DMS 273 (cell line): Measurements from ENCODE around the gene TMEM86A.

Experiments
- DNase-seq: peaks from one replicate; lab custom pipeline; 2025; ENCODE audit not compliant: unreplicated experiment; lab: John Stamatoyannopoulos, UW

Gene TMEM86A

DNA sequence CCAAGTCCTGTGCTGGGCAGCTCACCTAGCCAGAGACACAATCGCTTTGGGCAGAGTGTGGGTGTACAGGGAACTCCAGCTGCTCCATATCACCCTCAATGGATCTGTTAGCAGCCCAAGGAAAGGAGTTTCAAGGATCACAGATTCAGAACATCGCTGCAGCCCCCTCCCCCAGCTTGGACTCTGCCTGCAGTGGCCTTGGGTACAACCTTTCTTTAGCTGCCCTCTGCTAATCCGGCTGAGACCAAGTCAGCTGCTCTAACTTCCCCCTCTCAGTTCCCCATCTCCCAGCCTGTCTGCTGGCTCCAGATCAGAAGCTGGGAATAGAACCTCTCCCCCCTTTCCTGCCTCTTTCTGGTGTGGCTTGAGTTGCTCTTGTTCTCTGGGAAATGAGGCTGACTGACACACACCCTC lies 1.3 kb downstream of the TMEM86A start:
- no peak for DNase-seq

DNA sequence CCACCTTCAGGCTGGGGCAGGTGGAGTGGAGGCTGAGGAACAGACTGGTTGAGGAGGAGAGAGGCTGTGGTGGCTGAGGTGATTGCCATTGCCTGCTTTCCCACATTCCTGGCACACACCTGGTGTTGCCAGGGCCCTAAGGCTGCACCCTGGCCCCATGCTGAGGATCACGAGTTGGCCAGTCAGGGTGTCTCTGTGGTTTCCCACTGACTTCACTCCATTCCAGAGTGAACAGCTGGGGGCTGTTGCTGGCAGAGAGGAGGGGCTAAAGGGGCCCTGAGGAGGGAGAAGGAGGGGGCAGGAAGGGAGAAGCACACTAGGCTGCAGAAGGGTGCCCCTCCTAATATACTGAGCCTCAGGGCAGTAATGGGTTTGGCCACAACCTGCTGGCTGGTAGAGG lies 1.8 kb downstream of the TMEM86A start:
- DNase-seq = no peak

DNA sequence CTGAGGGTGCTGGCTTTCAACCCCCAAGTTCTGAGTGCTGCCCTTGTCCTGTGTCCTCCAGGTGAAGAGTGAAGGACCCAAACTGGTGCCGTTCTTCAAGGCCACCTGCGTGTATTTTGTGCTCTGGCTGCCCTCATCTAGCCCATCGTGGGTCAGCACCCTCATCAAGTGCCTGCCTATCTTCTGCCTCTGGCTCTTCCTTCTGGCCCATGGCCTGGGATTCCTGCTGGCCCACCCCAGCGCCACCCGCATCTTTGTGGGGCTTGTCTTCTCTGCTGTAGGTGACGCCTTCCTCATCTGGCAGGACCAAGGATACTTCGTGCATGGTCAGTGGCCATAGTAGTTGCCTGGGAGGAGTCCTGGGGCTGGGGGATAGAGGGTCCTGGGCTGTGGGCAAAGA lies 2.3 kb downstream of the TMEM86A start:
- DNase-seq = no peak

DNA sequence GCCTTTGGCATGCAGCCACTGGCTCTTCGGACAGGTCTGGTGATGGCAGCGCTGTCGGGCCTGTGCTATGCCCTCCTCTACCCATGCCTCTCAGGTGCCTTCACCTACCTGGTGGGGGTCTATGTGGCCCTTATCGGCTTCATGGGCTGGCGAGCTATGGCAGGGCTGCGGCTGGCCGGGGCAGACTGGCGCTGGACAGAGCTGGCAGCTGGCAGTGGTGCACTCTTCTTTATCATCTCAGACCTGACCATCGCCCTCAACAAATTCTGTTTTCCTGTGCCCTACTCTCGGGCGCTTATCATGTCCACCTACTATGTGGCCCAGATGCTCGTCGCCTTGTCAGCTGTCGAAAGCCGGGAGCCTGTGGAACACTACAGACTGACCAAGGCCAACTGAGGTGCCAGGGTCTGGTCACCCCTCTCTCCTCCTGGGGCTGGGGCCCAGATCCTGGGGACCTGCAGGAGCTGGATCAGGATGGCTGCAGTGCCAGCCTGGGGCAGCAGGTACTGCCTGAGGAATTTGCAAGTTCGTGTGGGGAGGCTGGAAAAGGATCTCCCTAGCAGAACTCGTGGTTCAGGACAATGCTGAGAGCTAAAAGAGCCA lies 3.1 kb downstream of the TMEM86A start:
- DNase-seq = no peak

DNA sequence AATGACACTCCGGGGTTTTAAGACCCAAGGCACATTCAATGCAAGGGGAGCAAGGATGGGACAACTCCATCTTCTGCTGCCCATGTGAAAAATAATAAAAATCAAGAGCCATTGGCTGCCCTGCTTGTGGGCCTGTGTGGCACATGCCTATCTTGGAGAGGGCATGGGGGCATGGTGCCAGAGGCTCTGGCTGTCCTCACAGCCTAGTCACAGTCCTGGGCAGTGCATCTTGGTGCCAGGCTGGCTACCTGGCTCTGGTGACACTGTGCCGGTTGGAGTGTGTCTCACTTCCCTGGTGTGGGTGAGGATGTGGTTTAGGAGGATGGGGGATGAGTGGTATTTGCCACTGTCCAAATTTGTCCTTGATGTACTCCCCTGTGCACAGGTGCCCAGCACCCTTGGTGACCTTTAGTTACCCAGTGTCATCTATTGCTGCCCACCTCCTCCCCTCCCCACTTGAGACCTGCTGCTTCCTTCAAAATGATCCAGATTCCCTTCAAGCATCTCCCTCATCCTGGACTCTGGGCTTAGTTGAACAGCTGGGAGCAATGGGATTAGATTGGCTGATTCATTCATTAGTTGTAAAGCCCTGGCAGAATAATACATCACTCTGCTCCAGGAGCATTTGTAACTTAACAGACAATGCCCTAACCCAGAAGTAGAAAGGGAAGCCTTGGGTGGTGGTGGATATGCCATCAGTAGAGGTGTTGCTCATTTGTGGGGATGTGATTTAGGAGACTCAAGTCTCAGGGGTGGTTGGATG lies 4.6 kb downstream of the TMEM86A start:
- no peak for DNase-seq

DNA sequence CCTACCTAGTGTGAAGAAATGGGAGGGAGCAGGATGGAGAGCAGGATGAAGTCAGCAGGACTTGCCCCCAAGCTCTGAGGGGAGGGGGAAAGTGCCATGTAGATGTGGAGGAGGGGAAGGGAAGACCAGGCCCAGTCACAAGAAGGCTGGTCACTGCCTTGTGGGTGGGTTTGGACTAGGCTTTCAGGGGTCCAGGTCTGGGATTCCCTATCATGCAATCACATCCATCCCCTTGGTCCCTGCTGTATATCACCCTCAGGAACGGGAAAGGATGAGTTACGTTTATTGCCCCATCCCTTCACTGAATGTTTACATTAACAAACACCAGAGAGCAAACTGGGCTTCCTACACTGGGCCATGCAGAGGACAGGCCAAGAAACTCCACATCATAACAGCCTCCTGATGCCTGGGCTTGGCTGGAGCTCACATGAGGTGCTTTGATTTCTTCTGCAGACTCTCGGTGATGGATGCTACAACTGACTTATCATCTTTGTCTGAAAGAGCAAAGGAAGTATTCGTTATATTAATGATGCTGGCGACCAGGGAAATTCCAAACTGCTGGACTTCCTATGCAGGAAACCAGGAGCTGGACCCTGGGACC lies 5.6 kb downstream of the TMEM86A start:
- DNase-seq = no peak

DNA sequence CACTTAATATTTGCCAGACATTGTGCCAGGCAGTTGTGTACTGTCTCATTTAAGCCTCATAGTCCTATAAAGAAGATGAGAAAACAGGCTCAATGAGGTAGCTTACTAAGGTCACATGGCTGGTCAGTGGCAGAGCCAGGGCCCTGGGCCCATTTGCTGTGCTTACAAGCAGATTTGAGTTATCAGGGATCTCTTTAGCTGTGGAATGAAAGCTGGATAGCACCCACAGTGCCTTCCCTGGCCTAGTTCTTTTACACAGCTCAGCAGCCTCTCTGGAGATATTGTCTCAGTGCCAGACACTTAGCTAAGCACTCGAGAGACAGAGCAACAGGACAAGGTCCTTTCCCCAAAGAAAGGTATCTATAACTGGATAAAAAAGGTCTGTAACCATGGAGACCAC lies 6.1 kb downstream of the TMEM86A start:
- DNase-seq = peak; percentile 4

DNA sequence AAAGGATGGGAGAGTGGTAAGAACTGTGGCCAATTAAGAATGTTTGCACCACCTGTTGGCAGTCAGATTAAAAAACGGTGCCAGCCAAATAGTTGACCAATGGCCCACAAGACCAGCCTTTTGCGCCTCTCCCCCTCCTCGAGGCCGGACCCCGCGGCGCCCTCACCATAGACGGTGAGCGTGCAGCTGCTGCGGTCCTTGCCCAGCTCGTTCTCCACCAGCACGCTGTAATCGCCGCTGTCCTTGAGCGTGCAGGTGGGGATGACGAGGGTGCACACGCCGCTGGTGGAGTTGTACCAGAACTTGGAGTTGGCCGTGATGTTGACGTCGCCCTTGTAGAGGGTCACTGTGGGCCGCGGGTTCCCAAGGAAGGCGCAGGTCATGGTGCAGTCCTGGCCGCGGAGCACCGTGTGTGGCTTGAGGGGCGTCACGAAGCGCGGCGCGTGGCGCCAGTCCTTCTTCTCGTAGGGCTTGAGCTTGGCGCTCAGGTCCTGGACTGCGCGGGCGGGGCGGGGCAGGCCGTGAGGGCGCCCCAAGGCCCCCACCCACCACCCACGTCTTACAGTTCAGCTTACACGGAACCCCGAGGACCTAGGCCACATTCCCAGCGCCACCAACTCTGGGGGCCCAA lies 7.2 kb downstream of the TMEM86A start:
- DNase-seq = no peak

DNA sequence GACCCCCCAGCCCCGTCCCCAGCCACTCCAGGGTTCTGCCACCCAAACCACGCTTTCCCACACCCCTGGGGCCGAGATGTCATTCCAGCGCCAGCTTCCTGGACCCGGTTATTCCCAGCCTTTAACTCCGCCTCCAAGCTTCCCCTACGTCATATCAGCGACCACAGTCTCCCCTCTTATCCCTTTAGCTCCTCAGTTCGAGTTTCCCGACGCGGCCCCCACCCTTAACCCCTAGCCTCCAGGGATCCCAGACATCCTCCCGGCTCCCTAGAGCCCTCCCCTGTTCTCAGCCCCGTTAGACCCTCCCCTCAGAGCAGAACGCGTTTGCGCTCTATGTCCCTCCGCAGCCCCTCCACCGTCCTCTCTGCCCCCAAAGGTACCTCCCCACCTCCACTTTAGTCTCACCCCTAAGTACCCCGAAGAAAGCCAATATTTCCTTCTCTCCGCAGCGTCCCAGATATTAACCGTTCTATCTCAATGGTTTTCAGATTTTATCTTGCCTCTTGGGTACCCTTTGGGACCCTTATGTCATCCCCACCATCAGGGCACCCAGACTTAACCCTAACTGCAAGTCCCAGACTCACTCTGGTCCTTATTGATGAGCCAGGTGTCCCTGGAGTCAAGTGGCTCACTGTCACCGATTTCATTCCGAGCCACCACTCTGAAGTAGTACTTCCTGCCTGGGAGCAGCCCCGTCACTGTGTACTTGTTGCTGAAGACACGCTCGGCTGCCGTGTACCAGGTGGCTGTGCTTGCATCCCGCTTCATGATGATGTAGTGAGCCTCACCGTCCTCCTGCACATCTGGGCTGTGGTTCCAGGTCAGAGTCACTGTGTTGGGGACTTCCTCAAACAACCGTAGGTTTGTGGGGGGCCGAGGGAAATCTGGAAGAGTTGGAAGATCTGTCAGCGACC lies 8.0 kb downstream of the TMEM86A start:
- DNase-seq = peak; percentile 29

DNA sequence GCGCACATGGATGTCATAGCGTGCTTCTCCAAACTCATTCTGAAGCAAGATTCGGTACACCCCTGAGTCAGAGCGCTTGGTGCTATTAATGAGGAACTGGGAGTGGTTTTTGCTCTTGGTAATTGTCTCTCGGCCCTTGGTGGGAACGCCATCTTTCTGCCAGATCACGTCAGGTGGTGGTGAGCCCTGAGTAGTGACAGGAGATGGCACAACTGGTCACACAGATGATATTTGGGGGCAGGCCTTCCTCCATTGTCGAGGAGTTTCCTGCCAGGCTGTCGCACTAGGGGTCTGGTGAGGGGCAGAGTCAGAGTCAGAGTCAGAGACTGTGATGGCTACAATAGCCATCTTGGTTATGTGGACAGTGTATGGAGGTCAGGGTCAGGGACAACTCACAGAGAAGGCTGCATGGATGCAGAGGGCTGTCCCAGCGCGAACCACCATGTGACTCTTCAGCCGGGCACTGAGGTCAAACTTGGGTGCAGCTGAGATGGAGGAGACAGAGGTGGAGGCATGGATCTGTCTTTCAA lies 9.3 kb downstream of the TMEM86A start:
- DNase-seq = no peak

DNA sequence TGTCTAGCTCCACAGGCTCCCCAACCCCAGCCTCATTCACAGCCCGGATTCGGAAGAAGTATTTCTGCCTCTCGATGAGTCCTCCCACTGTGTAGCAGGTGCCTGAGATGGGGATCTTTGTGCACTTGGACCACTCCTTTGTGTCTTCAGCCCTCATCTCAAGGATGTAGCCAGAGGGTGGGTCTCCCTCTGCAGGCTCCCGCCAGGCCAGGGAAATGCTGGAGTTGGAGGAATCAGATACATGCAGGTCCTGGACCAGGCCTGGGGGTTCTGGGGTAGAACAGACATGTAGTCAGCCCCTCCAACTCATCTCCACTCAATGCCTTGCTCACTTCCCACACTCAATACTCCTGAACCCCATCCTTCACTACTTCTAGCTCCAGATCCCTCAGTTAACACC lies 10.8 kb downstream of the TMEM86A start:
- no peak for DNase-seq

DNA sequence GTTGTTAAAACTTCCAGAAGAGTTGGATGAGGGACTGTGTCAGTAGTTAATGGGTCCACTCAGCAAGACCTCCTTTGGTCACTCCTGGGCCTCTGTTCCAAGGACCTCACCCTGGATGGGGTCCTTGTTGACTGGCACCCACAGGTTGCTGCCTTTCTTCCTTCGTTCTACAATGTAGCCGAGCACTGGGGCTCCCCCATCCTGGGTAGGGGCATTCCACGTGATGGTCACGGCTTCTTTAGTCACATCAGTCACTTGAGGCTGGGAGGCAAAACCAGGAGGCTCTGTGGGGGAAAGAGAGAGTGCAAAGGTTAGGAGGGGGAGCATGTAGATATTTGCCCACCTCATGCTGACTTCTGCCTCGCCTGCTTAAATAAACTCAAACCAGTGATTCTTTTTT lies 12.0 kb downstream of the TMEM86A start:
- DNase-seq = no peak

DNA sequence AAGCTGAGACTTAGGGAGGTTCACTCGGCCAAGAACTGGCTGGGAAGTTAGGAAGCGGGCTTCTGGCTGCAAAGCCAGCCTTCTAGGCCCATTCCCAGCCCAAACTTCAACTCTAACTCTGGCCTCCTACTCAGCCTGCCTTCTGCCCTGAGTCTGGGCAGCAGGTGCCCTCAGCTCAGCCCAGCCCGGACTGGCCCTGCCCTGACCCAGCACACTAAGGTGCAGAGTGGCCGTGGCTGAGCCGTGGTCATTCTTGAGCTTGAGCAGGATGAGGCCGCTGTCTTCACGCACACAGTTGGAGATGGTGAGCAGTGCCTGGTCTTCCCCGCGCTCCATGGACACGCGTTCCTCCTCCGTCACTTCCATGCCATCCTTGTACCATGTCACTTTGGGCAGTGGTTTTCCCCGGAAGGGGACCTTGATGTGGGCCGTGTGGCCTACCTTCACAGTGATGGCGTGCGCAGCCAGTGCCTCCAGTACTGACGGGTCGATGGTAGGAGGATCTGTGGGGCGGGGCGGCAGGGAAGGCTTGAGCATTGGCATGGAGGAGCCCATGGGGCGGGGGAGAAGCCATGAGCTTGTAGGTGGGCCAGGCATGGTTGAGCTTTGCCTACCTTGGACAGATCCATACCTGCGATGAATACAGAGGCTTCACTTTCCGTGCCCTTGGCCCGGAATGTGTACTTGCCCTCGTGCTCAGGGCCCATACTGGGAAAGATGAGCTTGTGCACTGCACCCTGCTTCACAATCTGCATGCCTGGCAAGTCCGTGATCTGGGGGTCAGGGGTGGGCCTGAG lies 15.3 kb downstream of the TMEM86A start:
- DNase-seq = no peak

DNA sequence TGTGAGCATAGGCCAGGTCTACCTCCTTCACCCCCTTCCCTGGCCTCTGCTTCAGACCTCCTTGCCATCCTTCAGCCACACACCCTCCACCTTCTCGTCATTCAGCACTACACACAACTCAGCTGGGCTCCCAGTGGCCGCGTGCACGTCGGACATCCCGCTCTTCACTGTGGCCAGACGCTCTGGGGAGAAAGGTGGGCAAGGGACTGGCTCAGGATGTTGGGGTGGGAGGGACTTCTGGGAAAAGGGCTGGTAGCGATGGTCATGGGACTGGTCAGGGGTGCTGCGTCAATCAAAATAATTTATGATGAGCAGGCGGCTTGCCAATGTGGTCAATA lies 15.8 kb downstream of the TMEM86A start:
- DNase-seq = no peak

DNA sequence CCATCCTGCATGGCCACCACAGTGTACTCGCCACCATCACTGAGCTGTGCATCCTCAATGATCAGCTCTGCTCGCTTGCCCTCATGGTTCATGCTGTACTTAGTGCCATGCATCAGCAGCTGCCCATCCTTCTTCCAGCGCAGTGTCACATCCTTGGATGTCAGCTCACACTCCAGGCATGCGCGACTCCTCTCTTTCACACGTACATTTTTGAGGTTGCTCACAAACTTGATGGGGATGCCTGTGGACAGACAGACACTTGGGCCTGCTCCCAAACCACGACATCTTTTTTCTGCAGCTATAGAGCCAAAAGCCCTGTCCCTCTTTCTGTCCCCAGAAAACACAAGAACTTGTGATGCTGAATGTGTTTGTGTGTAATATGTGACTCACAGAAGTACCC lies 16.9 kb downstream of the TMEM86A start:
- no peak for DNase-seq

DNA sequence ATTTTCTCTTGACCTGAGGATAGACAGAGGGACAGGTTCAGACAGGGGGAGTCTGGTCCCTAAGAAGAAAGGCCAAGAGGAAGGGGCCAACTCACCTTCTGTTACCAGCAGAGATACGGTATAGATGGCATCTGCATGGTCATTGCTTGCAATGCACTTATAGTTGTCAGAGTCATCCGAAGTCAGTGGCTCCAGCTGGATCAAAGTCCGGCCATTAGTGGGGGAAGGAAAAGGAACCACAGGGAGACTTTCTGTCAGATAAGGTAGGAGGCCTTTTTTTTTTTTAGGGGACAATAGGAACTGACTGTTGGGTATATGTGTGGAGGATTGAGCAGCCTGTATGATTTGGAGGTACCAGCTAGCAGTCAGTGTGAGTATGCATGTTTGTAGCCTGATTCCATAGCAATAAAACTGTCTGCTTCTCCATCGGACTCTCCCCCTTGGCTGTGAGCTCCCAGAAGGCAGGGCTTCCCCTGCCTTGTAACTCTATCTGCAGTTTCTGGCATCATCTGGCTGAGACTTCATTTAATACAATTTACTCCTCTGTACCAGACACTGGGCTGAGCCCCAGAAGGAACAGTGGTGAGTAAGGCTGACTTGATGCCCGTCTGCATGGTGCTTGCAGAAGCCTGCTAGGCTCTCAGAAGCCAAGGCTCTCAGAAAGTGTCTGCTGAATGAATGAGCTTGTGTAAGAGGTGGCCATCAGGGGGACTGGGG lies 21.7 kb downstream of the TMEM86A start:
- peak; percentile 22 for DNase-seq

DNA sequence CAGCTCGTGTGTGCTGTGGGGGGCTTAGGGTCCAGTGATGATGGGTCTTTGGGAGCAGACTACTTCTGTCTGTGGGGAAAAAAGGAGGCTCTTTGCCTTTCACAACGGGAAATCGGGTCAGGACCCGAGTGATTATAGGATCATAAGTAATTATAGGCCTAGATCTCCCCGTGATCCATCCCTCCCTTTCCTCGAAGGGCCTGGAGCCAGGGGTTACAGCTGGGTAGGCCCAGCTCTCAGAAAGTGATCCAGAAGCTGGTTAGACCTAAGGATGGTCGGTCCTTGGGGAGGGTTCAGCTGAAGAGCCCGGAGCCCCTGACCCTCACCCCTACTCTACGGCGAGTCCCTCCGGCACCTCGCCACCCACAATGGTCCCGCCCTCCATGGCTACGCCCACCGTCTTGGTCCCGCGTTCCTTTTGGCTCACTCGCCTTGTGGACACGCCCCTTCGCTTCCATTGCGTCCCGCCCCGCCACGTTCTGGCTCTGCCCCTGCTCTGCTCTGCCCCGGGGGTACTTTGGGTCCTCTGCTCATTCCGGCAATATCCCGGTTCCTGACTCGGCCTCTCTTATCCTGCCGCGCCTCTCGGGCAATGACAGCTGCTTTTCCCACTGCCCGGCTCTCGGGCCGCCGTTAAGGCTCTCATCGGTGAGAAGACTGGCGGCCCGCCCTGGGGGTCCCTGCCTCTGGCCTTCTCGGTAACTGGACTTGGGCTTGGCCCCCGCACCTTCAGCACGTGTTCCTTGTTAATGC lies 22.4 kb downstream of the TMEM86A start:
- peak; percentile 87 for DNase-seq

DNA sequence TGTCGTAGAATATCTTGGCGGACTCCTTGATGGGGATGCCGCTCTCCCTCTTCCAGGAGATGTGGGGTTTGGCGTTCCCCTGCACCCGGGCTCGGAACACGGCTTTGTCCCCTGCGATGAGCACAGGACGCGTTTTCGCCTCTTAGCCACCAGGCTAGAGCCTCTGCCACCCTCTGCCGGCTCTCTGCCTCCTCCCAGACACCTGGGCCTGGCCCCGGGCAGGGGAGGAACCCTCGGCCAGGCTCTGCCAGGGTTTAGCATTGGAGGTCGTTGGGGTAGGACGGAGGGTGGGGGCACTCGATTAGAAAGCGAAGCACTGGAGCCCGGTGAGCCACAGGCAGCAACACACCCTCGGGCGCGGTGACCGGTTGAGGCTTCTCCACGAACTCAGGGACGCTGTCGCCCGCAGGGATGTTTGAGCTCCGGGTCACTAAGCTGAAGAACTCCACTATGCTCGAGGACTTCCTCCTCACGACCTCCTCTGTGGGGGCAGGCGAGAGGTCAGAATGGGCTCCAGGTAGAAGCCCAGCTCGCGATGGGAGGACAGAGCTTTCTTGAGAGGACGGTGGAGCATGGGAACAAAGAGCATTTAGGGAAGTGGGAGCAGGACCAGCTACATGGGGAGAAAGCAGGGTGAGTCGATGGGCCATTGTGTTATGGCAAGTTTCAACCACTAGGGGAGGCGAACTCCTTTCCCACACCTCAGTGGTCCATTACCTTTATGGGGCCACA lies 23.1 kb downstream of the TMEM86A start:
- DNase-seq = peak; percentile 61
